A549 (cell line): ENCODE results near the gene ANKS1B. TPM values are rescaled to one million over a fixed set of nuclear protein-coding genes. Genes with fewer than 3 reads are reported as not detected.

Experiments
- ATAC-seq, 2 experiments: fragments of 200-7000 bp in 1 of 2; fragments of >200 bp in 1 of 2; cut with Nextera tagmentation in 1 of 2; cut with Tn5 transposase in 1 of 2; 3 replicates each; pipeline versions ENCODE4 v1.8.0 to v1.9.1; 2018 to 2020; ENCODE audit warnings: mild to moderate bottlenecking in 1 of 2, moderate library complexity in 1 of 2
- CTCF ChIA-PET: fragments of 300-600 bp; sonication (Branson Sonifier 250); formaldehyde crosslinking; extraction: SDS; loops from one replicate; lab custom pipeline; 2021; ENCODE audit warnings: antibody characterized with exemption, inconsistent platforms; lab: Yijun Ruan, JAX
- POLR2A ChIA-PET: fragments of 350-600 bp; formaldehyde crosslinking; extraction: SDS; loops from one replicate; lab custom pipeline; 2021; ENCODE audit warnings: antibody characterized with exemption, inconsistent platforms; lab: Yijun Ruan, JAX
- DNase-seq, 2 experiments: peaks; one replicate each; pipeline versions ENCODE4 v3.0.0 to v3.0.0-alpha.2; 2011 to 2016; ENCODE audit warnings: low read depth in 1 of 2, low spot score in 1 of 2
- FAIRE-seq: peaks from 2 replicates; lab custom pipeline; 2011; peaks lifted over from hg19 to GRCh38; lab: Jason Lieb, UNC
- H3K27ac ChIP-seq, 2 experiments: fragments of >200 bp; sonication (Bioruptor Twin); formaldehyde crosslinking; 3 replicates each; pipeline ENCODE4 v1.5.1; 2016 to 2017
- H3K4me1 ChIP-seq: fragments of >200 bp; sonication (Bioruptor Twin); formaldehyde crosslinking; 3 replicates; pipeline ENCODE4 v1.6.1; 2016
- H3K4me2 ChIP-seq: fragments of >200 bp; sonication (Bioruptor Twin); formaldehyde crosslinking; 3 replicates; pipeline ENCODE4 v1.6.1; 2016
- H3K4me3 ChIP-seq: fragments of >200 bp; sonication (Bioruptor Twin); formaldehyde crosslinking; 3 replicates; pipeline ENCODE4 v1.5.1; 2016
- H3K9me3 ChIP-seq: fragments of >200 bp; sonication (Bioruptor Twin); formaldehyde crosslinking; 3 replicates; pipeline ENCODE4 v1.6.1; 2016
- BHLHE40 ChIP-seq: IDR thresholded peaks from 2 replicates; pipeline ENCODE4 v1.6.1; 2012; ENCODE audit warnings: low read depth, low read length, inconsistent platforms
- CBX2 ChIP-seq: fragments of 200-600 bp; sonication (generic); IDR thresholded peaks from 2 replicates; pipeline ENCODE4 v1.6.1; 2016; ENCODE audit warnings: low read depth, mild to moderate bottlenecking, borderline replicate concordance
- ESRRA ChIP-seq: fragments of 150-350 bp; IDR thresholded peaks from 2 replicates; pipeline ENCODE4 v1.6.1; 2014; ENCODE audit warnings: mild to moderate bottlenecking, low read length, borderline replicate concordance
- FOSB ChIP-seq: fragments of 250-450 bp; sonication (Bioruptor Pico); IDR thresholded peaks from 2 replicates; pipeline ENCODE4 v1.5.0; 2020; ENCODE audit warnings: mild to moderate bottlenecking, moderate library complexity
- FOSL2 ChIP-seq, 2 experiments: fragments of 450-650 bp in 1 of 2; fragments of >200 bp in 1 of 2; sonication (Bioruptor Twin) in 1 of 2; formaldehyde crosslinking; IDR thresholded peaks; 2 replicates each; pipeline versions ENCODE4 v1.5.0 to v1.6.1; 2016 to 2020; ENCODE audit warnings: mild to moderate bottlenecking in 1 of 2, moderate library complexity in 1 of 2
- FOXS1 ChIP-seq: fragments of 250-450 bp; sonication (Bioruptor Pico); IDR thresholded peaks from 2 replicates; pipeline ENCODE4 v1.5.0; 2020; ENCODE audit warnings: mild to moderate bottlenecking, moderate library complexity
- GATA3 ChIP-seq: IDR thresholded peaks from 2 replicates; pipeline ENCODE4 v1.6.1; 2012; ENCODE audit warnings: borderline replicate concordance
- HOXA7 ChIP-seq: fragments of 250-450 bp; sonication (Bioruptor Pico); IDR thresholded peaks from 2 replicates; pipeline ENCODE4 v1.5.0; 2020; ENCODE audit warnings: mild to moderate bottlenecking, moderate library complexity
- KDM1A ChIP-seq: fragments of 200-600 bp; sonication (generic); IDR thresholded peaks from 2 replicates; pipeline ENCODE4 v1.6.1; 2016; ENCODE audit warnings: low read depth, mild to moderate bottlenecking
- KDM5A ChIP-seq: fragments of 200-600 bp; sonication (generic); IDR thresholded peaks from 2 replicates; pipeline ENCODE4 v1.6.1; 2016; ENCODE audit warnings: antibody characterized with exemption, mild to moderate bottlenecking
- MYC ChIP-seq: IDR thresholded peaks from 2 replicates; pipeline ENCODE4 v1.6.1; 2012; ENCODE audit warnings: mild to moderate bottlenecking, inconsistent platforms, low read length, improper control_type of control experiment, borderline replicate concordance
- NR3C1 ChIP-seq: fragments of >200 bp; sonication (Bioruptor Twin); formaldehyde crosslinking; IDR thresholded peaks from 3 replicates; pipeline ENCODE4 v1.6.1; 2017
- RCOR1 ChIP-seq: fragments of 150-350 bp; IDR thresholded peaks from 2 replicates; pipeline ENCODE4 v1.6.1; 2014; ENCODE audit warnings: antibody characterized with exemption, low read length, low read depth
- RFX5 ChIP-seq: fragments of 450-650 bp; IDR thresholded peaks from 2 replicates; pipeline ENCODE4 v1.7.1; 2014; ENCODE audit warnings: antibody characterized with exemption, mild to moderate bottlenecking, moderate library complexity
- RNF2 ChIP-seq: fragments of 200-600 bp; sonication (generic); IDR thresholded peaks from 2 replicates; pipeline ENCODE4 v1.6.1; 2016; ENCODE audit warnings: low read depth, mild to moderate bottlenecking, antibody characterized with exemption, moderate library complexity, borderline replicate concordance
- SMC3 ChIP-seq: fragments of >200 bp; sonication (Bioruptor Twin); formaldehyde crosslinking; IDR thresholded peaks from 3 replicates; pipeline ENCODE4 v1.6.1; 2018; ENCODE audit warnings: inconsistent platforms
- TFCP2L1 ChIP-seq: fragments of 250-450 bp; sonication (Bioruptor Pico); IDR thresholded peaks from 2 replicates; pipeline ENCODE4 v1.5.0; 2021; ENCODE audit warnings: mild to moderate bottlenecking
- WGBS: methylation state at CpG from one replicate; pipeline ENCODE4 v1.1.6; 2017; ENCODE audit errors: missing lambda C conversion rate; 5-methylcytosine and 5-hydroxymethylcytosine counted together
- polyA plus RNA-seq, 4 experiments: library from polyadenylated mRNA; depleted of rRNA in 3 of 4; stranded (reverse); fragments of >200 nt; fragmentation: RNase III in 1 of 4; extraction: RNeasy Plus Mini Kit Qiagen cat#74134 plus additional on column Dnase treatment in 1 of 4; gene quantifications; 2 replicates in 3 of 4; 3 replicates in 1 of 4; pipeline ENCODE4 v1.2.3, GENCODE V29; 2011 to 2017
- TF ChIP-seq, protein P1 (sequence below): fragments of >200 bp; sonication (Bioruptor Twin); formaldehyde crosslinking; IDR thresholded peaks from 2 replicates; pipeline ENCODE4 v1.6.1; 2016
- TF ChIP-seq, protein P2 (sequence below): fragments of 450-650 bp; IDR thresholded peaks from 2 replicates; pipeline ENCODE4 v1.6.1; 2014; ENCODE audit warnings: antibody characterized with exemption
- TF ChIP-seq, protein P3 (sequence below): fragments of 150-350 bp; IDR thresholded peaks from 2 replicates; pipeline ENCODE4 v1.6.1; 2014; ENCODE audit warnings: low read depth, mild to moderate bottlenecking, low read length
- TF ChIP-seq, protein P4 (sequence below): fragments of 250-450 bp; sonication (Bioruptor Pico); IDR thresholded peaks from 2 replicates; pipeline ENCODE4 v1.5.0; 2020; ENCODE audit warnings: low read depth, mild to moderate bottlenecking, moderate library complexity

ANKS1B gene
- polyA plus RNA-seq, 2 of the 4 experiments (the other 2 are of a cell fraction): 1.5 to 2.2 TPM

DNA sequence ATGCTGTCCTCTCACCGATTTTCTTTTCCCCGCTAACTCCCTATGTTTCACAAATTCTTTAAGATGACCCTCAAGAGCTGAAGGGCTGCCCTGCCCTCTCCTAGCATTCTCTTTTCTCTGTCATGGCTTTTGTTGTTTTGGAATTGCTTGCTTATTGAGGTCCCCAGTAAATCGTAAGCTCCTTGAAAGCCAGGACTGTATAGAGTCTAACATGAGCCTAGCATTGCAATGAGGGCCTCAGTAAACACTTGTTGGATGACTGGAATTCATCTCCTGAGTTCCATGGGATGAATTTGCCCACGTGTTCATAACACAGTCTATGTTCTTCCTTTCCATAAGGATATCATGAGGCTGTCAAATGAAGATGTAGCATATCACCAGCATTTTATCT is 1247.4 kb downstream of the ANKS1B start:
- ChIA-PET CTCF (interaction anchor here (1.0 to 1.5 kb wide), 3 partner anchors 16 to 261 kb away, joined by 3 to 7 read pairs (median 6); no protein-coding TSS in a partner anchor), POLR2A (no interaction called here)
- DNase-seq: no peak
- no peak for TF ChIP-seq RFX5
- TF ChIP-seq, protein P1, sequence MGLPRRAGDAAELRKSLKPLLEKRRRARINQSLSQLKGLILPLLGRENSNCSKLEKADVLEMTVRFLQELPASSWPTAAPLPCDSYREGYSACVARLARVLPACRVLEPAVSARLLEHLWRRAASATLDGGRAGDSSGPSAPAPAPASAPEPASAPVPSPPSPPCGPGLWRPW: no peak
- no peak overlapping the region for H3K27ac ChIP-seq
- 45% methylated on average over 4 of the region's 4 CpGs for WGBS
- H3K4me2 ChIP-seq: peak overlapping the region; percentile 19; the same call in 2 of the 3 replicates
- H3K4me3 ChIP-seq: no peak overlapping the region
- no peaks in the 10 kb centered on the region for H3K9me3 ChIP-seq
- peaks cover 12% of the 10 kb centered on the region; the same call in 2 of the 3 replicates for H3K4me1 ChIP-seq
- peak in 1 of 2 experiments; percentile 38; a peak in 3 of 6 replicates for ATAC-seq
- no peak for FAIRE-seq

DNA sequence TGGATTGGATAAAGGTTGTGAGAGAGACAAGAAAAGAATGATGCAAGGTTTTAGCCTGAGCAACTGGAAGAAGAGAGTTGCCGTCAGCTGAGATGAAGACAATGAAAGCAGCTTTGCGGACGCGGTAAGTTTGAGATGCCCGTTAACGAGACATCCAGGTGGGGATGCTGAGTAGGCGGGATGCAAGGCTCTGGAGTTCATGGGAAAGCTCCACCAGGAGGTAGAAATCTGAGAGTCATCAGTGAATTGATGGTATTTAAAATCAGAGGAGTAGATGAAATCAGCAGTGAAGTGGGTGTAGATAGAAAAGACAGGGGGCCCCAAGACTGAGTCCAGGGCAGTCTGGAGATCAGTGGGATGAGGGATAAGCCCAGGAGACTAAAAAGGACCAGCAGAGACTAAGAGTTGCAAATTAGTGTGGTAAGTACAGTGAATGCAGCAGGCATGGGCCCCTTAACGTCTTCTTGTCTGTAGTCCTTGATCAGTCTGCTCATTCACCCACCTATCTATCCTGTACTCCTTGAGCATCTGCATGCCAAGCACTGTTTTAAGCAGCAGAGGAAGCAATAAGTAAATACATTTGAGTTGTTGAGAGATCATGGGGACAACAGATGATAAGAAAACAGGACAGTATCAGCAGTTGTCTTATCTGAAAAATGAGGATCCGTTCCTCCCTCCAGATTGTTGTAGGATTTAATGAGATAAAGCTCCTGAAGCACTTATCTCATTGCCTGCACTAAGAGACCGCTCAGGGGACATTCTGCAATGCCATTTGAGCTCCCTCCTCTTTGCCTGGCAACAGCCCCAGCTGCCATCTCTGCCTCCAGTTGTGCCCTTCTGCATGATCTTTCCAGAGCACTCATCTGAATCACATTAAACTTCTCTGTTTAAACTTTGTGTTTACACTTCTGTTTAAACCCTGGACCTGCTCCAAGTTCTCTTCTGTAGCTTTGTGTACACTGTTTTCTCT is 1248.1 kb downstream of the ANKS1B start:
- ATAC-seq (peak; percentile 46 to 67; a peak in 3 of 6 replicates), FAIRE-seq (no peak), DNase-seq (peak in 1 of 2 experiments; percentile 15)
- Histone ChIP-seq H3K4me3 (no peak overlapping the region), H3K4me1 (peaks cover 12% of the 10 kb centered on the region; the same call in 2 of the 3 replicates), H3K9me3 (no peaks in the 10 kb centered on the region), H3K27ac (no peak overlapping the region), H3K4me2 (peak overlapping the region; percentile 19; the same call in 2 of the 3 replicates)
- no peak for TF ChIP-seq RNF2
- TF ChIP-seq RCOR1: no peak
- TF ChIP-seq ESRRA: no peak
- TF ChIP-seq FOSL2 (IDR thresholded peaks at IDR 0.05): no peak
- no peak for TF ChIP-seq FOSL2 (CRISPR knock-in tag; IDR thresholded peaks at IDR 0.05)
- no peak for TF ChIP-seq NR3C1
- TF ChIP-seq BHLHE40: no peak
- no peak for TF ChIP-seq GATA3
- no peak for TF ChIP-seq CBX2
- TF ChIP-seq FOSB (CRISPR knock-in tag): no peak
- no peak for TF ChIP-seq MYC
- no peak for TF ChIP-seq SMC3
- TF ChIP-seq HOXA7 (CRISPR knock-in tag): no peak
- TF ChIP-seq, protein P2, sequence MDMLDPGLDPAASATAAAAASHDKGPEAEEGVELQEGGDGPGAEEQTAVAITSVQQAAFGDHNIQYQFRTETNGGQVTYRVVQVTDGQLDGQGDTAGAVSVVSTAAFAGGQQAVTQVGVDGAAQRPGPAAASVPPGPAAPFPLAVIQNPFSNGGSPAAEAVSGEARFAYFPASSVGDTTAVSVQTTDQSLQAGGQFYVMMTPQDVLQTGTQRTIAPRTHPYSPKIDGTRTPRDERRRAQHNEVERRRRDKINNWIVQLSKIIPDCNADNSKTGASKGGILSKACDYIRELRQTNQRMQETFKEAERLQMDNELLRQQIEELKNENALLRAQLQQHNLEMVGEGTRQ: no peak
- TF ChIP-seq FOXS1 (CRISPR knock-in tag): no peak
- TF ChIP-seq, protein P3, sequence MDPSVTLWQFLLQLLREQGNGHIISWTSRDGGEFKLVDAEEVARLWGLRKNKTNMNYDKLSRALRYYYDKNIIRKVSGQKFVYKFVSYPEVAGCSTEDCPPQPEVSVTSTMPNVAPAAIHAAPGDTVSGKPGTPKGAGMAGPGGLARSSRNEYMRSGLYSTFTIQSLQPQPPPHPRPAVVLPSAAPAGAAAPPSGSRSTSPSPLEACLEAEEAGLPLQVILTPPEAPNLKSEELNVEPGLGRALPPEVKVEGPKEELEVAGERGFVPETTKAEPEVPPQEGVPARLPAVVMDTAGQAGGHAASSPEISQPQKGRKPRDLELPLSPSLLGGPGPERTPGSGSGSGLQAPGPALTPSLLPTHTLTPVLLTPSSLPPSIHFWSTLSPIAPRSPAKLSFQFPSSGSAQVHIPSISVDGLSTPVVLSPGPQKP: no peak
- no peak for TF ChIP-seq TFCP2L1
- TF ChIP-seq KDM5A: no peak
- TF ChIP-seq, protein P4, sequence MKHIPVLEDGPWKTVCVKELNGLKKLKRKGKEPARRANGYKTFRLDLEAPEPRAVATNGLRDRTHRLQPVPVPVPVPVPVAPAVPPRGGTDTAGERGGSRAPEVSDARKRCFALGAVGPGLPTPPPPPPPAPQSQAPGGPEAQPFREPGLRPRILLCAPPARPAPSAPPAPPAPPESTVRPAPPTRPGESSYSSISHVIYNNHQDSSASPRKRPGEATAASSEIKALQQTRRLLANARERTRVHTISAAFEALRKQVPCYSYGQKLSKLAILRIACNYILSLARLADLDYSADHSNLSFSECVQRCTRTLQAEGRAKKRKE (CRISPR knock-in tag): no peak
- TF ChIP-seq KDM1A: no peak
- CTCF ChIA-PET: interaction anchor here (0.6 to 1.5 kb wide), 5 partner anchors 16 to 446 kb away, joined by 3 to 7 read pairs (median 3); no protein-coding TSS in a partner anchor
- POLR2A ChIA-PET: no interaction called here
- 88% methylated on average over 10 of the region's 10 CpGs for WGBS
